B cell (primary cell): Measurements from ENCODE around the gene VPS11.
A peak's percentile ranks its signal among the peaks of the same experiment; 100 is the strongest.

Experiments
- EZH2 ChIP-seq: IDR thresholded peaks from 2 replicates; pipeline ENCODE4 v1.6.1; 2012; ENCODE audit warnings: borderline replicate concordance, low read depth, mild to moderate bottlenecking, moderate library complexity, low read length; ENCODE audit not compliant: insufficient read depth, poor library complexity, severe bottlenecking
- TF ChIP-seq, protein P1 (sequence below): fragments of 200-600 bp; IDR thresholded peaks from one replicate; pipeline ENCODE4 v1.8.0; 2022; ENCODE audit warnings: antibody characterized with exemption, mild to moderate bottlenecking

DNA sequence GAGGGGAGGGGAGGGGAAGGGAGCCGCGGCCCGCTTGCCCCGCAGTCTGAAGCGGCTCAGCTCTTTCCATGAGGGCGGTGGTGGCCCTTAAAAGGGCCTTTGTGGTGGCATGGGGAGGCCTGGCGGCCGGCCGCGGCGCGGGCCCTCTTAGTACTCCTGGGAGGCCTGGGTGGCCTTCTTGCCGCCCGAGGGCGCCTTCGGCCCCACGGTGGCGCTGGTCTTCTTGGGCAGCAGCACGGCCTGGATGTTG is 27.1 kb downstream of the VPS11 start:
- TF ChIP-seq, protein P1, sequence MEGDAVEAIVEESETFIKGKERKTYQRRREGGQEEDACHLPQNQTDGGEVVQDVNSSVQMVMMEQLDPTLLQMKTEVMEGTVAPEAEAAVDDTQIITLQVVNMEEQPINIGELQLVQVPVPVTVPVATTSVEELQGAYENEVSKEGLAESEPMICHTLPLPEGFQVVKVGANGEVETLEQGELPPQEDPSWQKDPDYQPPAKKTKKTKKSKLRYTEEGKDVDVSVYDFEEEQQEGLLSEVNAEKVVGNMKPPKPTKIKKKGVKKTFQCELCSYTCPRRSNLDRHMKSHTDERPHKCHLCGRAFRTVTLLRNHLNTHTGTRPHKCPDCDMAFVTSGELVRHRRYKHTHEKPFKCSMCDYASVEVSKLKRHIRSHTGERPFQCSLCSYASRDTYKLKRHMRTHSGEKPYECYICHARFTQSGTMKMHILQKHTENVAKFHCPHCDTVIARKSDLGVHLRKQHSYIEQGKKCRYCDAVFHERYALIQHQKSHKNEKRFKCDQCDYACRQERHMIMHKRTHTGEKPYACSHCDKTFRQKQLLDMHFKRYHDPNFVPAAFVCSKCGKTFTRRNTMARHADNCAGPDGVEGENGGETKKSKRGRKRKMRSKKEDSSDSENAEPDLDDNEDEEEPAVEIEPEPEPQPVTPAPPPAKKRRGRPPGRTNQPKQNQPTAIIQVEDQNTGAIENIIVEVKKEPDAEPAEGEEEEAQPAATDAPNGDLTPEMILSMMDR: peak; percentile 61
- no peak for TF ChIP-seq EZH2
